ENCODE measurements around the gene SH3BGR.
"Not testable (repeated sequence)": the region's sequence is repeated elsewhere in the genome, so short reads cannot be mapped to it uniquely, and the experiment has no call there.

SH3BGR gene

GRCh38 chr21:39451332-39452206, at the start of gene SH3BGR:
Gene SH3BGR, plus strand, starts transcription at chr21:39451970. Its CDS starts 127 bp downstream, at chr21:39452097.
- no peak for DNase-seq

DNA sequence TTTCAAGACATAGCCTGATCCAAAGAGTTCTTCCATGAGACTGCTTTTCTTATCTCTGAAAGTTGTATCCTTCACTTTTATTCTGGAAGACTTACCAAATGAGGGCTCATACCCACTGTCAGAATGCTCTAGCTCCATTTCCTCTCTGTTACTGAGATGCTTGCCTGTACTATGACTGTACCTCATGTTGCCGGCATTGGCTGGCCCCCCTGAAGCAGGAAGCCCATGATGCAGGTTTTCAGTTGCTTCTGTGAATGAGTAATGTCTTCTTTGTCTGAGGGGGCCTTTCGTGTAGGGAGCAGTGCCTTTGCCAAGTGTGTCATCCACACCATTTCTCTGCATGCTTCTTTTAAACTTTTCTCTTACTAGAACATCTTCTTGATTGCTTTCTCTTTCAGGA, 45.7 kb upstream of the SH3BGR start:
- no peak for DNase-seq

DNA sequence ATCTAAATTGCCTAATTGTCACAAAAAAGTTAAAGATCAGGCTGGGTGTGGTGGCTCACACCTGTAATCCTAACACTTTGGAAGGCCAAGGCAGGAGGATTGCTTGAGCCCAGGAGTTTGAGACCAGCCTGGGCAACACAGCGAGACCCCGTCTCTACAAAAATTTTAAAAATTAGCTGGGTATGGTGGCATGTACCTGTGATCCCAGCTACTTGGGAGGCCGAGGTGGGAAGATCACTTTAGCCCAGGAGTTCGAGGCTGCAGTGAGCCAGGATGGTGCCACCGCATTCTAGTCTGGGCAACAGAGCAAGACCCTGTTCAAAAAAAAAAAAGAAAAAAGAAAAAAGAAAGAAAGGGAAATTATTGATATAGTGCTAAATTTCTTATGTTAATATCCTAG, 32.6 kb upstream of the SH3BGR start:
- DNase-seq, result not testable (repeated sequence)

DNA sequence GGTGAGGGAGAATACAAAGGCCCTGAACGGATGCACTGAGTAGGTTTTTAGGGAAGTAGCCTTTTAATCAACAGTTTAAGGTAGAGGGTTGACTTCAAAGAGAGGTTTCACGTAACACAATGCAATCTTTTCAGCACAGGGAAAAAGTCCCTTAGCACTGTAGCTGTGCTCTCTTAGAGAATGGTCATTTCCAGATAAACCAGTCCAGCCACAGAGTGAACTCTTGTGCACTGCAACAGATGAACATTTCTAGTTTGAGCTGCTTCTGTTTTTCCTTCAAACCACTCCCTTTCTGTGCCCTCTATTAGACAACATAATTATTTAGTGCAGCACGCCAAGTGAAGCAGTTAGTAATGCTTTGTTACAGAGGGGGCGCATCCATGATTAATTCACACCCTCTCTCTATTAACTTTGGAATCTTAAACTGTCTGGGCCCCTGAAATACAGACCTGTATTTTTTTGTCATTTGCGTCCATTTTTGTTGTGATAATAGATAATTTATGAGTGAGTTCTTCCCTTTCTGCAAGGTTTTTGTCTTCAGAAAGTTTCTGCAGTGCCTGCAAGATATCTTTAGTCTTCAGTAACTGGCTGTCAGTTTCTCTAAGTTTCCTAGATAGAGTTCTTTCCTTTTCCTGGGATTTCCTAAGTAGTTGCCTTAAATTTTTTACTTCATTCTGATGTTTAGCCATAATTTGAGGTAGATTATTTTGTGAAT, 29.1 kb upstream of the SH3BGR start:
- no peak for DNase-seq

DNA sequence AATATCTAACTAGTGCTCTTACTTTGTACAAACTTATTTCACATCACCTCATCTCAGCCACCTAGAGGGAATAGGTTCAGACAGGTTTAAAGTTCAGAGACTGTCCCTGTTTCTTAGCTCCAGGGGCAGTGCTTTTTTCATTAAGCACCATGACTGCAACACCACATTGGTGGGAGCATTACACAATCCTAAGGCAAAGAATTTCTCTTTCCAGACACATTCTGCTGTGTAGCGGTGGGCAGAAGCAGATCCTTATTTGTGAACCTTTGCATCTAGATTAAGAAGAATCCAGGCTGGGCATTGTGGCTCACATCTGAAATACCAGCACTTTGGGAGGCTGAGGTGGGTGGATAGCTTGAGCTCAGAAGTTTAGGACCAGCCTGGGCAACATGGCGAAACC, 22.3 kb upstream of the SH3BGR start:
- DNase-seq, result no peak

DNA sequence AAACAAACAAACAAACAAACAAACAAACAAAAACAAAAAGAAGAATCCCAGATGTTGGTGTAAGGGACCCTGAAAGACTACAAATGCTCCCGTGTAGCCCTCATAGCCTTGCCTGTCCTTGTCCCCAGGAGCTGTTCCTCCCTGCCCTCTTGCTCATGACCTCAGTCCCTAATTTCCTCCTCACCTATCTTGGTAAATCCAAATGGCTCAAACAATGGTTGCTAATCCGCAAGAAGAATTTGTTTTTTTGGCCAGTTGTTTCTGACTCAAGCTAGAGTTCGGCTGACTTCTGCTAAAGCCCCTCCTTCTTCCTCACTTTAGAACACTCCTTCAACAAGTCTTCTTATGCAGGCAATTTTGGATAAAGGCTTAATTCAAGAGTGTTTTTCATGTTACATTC, 21.8 kb upstream of the SH3BGR start:
- DNase-seq, result no peak

DNA sequence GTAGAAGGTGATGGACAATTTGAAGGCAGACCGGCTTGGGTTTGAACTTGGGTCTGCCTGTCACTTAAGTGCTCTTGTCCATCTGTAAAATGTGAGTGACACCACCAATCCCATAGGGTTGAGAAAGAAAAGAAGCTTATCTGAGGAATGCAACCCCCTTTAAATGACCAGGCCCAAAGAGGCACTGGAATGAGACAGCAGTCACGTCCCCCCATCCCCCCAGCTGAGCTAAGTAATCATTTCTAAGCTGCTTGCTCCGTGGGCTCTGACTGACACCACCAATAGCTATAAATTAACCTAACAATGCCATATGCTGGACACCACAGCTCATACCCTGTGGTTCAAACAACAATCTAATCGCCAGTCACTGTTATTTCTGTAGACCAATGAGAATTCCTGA, 21.3 kb upstream of the SH3BGR start:
- no peak for DNase-seq

- DNase-seq, result no peak
Observed at GRCh38 chr21:39430954-39431353, 20.8 kb upstream of the SH3BGR start.

DNA sequence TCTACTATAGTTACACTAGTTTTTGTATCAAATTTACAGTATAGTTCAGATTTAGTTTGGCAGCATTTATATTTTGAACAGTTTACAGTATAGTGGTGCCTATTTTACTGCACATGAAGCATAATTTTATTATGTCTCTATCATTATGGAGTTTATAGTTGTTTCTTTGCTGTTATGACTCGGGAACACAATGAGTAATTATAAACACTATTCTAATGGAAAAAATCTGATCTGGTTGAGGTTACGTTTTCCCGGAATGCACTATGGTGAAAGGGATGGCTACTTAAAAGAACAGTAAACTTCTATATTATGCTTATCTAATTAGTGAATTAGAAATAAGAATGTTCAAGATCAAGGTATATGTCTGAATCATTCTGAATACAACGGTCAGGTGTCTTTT, 16.8 kb upstream of the SH3BGR start:
- DNase-seq, result no peak

- DNase-seq, result no peak
Observed at GRCh38 chr21:39439232-39439631, 12.5 kb upstream of the SH3BGR start.

DNA sequence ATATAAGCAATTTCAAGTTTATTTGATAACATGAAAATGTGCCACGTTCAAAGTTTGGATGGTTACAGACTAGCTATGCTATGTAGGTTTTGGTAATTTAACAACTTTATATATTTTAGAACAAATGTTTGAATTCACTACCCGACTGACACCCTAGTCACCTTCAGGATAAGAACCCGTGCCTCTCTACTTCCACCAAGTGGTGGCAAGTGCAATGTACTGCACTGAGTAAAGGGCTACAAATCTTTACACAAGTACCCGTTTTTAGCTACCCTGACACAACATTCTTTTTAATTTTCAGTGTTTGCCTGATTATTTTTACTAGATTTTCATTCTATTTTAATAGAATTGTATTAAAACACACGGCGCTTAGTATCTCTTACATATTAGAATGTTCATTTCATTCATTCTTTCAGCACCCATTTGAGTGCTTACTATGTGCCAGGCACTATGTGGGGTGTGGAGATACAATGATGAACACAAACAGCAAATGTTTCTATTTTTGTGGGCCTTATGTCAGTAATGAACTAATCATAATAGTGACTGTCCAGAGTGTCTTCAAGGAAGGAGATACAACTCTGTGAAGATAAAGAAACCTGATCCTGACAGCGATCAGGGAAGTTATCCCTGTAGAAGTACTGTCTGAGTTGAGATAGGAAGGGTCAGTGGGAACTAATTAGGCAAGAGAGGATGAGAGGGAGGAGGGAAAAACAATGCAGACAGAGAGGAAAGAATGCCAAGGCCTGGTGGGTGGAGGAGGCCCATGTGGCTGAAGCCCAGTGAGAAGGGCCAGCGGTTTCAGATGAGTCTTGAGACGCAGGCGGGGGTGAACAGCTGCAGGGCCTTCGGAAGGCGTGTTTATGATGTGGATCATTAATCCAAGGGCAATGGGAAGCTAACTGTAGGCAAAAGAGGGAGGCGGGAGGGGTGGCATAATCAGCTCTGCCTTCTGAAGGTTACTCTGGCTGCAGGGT, 10.0 kb upstream of the SH3BGR start:
- DNase-seq, result peak; percentile 61

GRCh38 chr21:39444421-39445180, 7.2 kb upstream of the SH3BGR start:
- DNase-seq, result no peak

- DNase-seq, result peak; percentile 88
Observed at GRCh38 chr21:39445321-39446269, 6.2 kb upstream of the SH3BGR start, which contains the start of gene LCA5L. Gene LCA5L, minus strand, starts transcription at chr21:39445778. Its CDS starts 17,285 bp downstream, at chr21:39428493.

- DNase-seq, result no peak
Observed at GRCh38 chr21:39447264-39447663, 4.5 kb upstream of the SH3BGR start.

- DNase-seq, result no peak
Observed at GRCh38 chr21:39452207-39452969, 618 bp downstream of the SH3BGR start.

GRCh38 chr21:39452970-39453342, 1.2 kb downstream of the SH3BGR start:
- no peak for DNase-seq

GRCh38 chr21:39453571-39454179, 1.9 kb downstream of the SH3BGR start:
- DNase-seq, result no peak

GRCh38 chr21:39454949-39455668, 3.3 kb downstream of the SH3BGR start:
- DNase-seq, result no peak

GRCh38 chr21:39456665-39457064, 4.9 kb downstream of the SH3BGR start:
- DNase-seq, result no peak
